Tibial nerve (tissue), 4 donors: ENCODE results near the gene RAB18. TPM values are rescaled to one million over a fixed set of nuclear protein-coding genes. Genes with fewer than 3 reads are reported as not detected.

Experiments used
- DNase-seq, 2 donors: peaks; one replicate each; pipeline ENCODE4 v3.0.0-alpha.2; 2019; ENCODE audit warnings: low spot score in 2 of 2
- H3K27ac ChIP-seq, 4 donors: fragments of 200-600 bp; sonication (generic) in 3 of 4; one replicate each; pipeline ENCODE4 v1.5.1; 2017 to 2019; ENCODE audit warnings: mild to moderate bottlenecking in 1 of 4
- H3K27me3 ChIP-seq, 2 donors: fragments of 200-600 bp; sonication (generic) in 1 of 2; one replicate each; pipeline versions ENCODE4 v1.5.1 to v1.6.0; 2017 to 2019
- H3K36me3 ChIP-seq, 3 donors: fragments of 200-600 bp; sonication (generic); one replicate each; pipeline ENCODE4 v1.5.1; 2018 to 2019
- H3K4me1 ChIP-seq, 4 donors: fragments of 200-600 bp; sonication (generic) in 3 of 4; one replicate each; pipeline ENCODE4 v1.5.1; 2017 to 2019
- H3K4me3 ChIP-seq, 4 donors: fragments of 200-600 bp; sonication (generic) in 3 of 4; one replicate each; pipeline ENCODE4 v1.5.1; 2017 to 2019; ENCODE audit warnings: mild to moderate bottlenecking in 1 of 4, moderate library complexity in 1 of 4
- H3K9me3 ChIP-seq, 4 donors: fragments of 200-600 bp; sonication (generic) in 3 of 4; one replicate each; pipeline ENCODE4 v1.5.1; 2017 to 2019
- EP300 ChIP-seq, 2 donors: sonication (generic); formaldehyde crosslinking; IDR thresholded peaks; one replicate each; pipeline ENCODE4 v1.6.1; 2017; ENCODE audit warnings: antibody characterized with exemption in 2 of 2, mild to moderate bottlenecking in 1 of 2
- POLR2A ChIP-seq, 2 donors: fragments of 450-650 bp; IDR thresholded peaks; one replicate each; pipeline ENCODE4 v1.6.1; 2017; ENCODE audit warnings: antibody characterized with exemption in 2 of 2, mild to moderate bottlenecking in 2 of 2, moderate library complexity in 2 of 2
- WGBS, 2 donors: methylation state at CpG; one replicate each; pipeline ENCODE4 v1.1.5; 2018; 5-methylcytosine and 5-hydroxymethylcytosine counted together
- total RNA-seq, 4 donors: library from RNA; depleted of rRNA; stranded (reverse); fragments of >200 nt; gene quantifications; one replicate each; pipeline ENCODE4 v1.1.0, GENCODE V29; 2016
- TF ChIP-seq, protein P1 (sequence below), 5 experiments: fragments of 200-600 bp in 3 of 5; fragments of 450-650 bp in 2 of 5; sonication (generic) in 3 of 5; IDR thresholded peaks; one replicate each; pipeline ENCODE4 v1.5.1; 2016 to 2019; ENCODE audit warnings: antibody characterized with exemption in 5 of 5, mild to moderate bottlenecking in 3 of 5, moderate library complexity in 2 of 5

The RAB18 gene
- total RNA-seq, 4 donors from 2014 or later = 20.7 to 33.3 (median 23.2) TPM

DNA sequence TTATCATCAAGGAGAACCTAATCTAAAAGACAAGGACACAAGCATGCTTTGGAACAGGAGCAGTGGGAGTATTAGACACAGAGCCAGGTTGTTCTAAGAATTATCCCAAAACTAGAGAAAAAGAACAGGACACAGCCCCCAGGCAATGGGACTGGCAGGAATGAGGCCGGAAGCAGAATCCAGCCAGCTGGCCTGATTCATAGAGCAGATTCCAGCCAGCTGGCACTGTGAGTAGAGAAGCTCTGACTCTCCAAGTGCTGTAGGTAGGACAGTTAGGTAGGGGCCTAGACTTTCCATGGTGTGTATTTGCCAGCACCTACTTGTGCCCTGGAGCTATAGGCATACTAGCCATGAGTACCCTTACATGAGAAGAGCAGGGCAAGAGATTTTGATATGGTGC is 13.3 kb upstream of the RAB18 start:
- no peak overlapping the region for H3K27ac ChIP-seq
- WGBS, 2 donors = 96 to 100% methylated on average over 1 of the region's 1 CpG
- H3K4me3 ChIP-seq = no peak overlapping the region
- no peaks in the 10 kb centered on the region for H3K27me3 ChIP-seq
- no peak for TF ChIP-seq EP300 (IDR thresholded peaks at IDR 0.05)
- TF ChIP-seq, protein P1, sequence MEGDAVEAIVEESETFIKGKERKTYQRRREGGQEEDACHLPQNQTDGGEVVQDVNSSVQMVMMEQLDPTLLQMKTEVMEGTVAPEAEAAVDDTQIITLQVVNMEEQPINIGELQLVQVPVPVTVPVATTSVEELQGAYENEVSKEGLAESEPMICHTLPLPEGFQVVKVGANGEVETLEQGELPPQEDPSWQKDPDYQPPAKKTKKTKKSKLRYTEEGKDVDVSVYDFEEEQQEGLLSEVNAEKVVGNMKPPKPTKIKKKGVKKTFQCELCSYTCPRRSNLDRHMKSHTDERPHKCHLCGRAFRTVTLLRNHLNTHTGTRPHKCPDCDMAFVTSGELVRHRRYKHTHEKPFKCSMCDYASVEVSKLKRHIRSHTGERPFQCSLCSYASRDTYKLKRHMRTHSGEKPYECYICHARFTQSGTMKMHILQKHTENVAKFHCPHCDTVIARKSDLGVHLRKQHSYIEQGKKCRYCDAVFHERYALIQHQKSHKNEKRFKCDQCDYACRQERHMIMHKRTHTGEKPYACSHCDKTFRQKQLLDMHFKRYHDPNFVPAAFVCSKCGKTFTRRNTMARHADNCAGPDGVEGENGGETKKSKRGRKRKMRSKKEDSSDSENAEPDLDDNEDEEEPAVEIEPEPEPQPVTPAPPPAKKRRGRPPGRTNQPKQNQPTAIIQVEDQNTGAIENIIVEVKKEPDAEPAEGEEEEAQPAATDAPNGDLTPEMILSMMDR (IDR thresholded peaks at IDR 0.05) = no peak
- no peak for DNase-seq
- no peaks in the 10 kb centered on the region for H3K36me3 ChIP-seq
- H3K4me1 ChIP-seq = no peaks in the 10 kb centered on the region
- peaks cover 0 to 15% (median 0%) of the 10 kb centered on the region in 4 donors for H3K9me3 ChIP-seq

DNA sequence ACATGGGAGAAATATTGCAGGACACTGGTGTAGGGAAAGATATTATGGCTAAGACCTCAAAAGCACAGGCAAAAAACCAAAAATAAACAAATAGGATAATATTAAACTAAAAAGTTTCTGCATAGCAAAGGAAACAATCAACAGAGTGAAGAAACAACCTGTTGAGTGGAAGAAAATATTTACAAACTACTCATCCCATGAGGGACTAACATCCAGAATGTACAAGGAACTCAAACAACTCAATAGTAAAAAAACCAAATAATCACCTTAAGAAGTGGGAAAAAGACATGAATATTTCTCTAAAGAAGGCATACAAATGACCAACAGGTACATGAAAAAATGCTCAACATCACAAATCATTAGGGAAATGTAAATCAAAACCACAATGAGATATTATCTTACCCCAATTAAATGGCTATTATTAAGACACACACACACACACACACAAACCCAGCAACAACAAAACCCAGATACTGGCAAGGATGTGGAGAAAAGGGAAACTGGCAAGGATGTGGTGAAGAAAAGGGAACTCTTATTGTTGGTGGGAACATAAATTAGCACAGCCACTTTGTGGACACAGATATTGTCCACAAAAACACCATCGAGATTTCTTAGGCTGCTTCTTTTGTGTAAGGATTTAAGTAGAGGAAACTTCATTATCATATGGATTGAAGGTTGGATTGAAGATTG is 9.8 kb upstream of the RAB18 start:
- no peaks in the 10 kb centered on the region for H3K27me3 ChIP-seq
- no peak overlapping the region for H3K4me3 ChIP-seq
- no peaks in the 10 kb centered on the region for H3K36me3 ChIP-seq
- H3K9me3 ChIP-seq = peaks cover 0 to 12% (median 0%) of the 10 kb centered on the region in 4 donors
- no peaks in the 10 kb centered on the region for H3K4me1 ChIP-seq
- DNase-seq = no peak
- WGBS, 2 donors = 68 to 74% methylated on average over 1 of the region's 1 CpG
- TF ChIP-seq POLR2A (IDR thresholded peaks at IDR 0.05) (no peak), EP300 (IDR thresholded peaks at IDR 0.05) (no peak)
- TF ChIP-seq, protein P1 (IDR thresholded peaks at IDR 0.05) = no peak
- H3K27ac ChIP-seq = no peak overlapping the region

DNA sequence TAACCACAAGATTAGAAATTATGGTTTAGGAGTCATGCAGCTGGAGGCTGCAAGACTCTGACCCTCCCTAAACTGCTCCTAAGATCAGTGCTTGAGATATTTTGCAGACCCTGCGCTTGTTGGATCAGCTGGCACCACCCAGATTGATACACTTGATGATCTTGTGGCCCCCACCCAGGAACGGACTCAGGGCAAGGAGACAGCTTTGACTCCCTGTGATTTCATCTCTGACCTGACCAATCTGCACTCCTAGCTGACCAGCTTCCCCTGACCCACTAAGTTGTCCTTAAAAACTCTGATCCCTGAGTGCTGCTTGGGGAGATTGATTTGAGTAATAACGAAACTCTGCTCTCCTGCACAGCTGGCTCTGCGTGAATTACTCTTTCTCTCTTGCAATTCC is 8.0 kb upstream of the RAB18 start:
- TF ChIP-seq, protein P1 (IDR thresholded peaks at IDR 0.05) = no peak
- TF ChIP-seq POLR2A (IDR thresholded peaks at IDR 0.05) = no peak
- no peak for TF ChIP-seq EP300 (IDR thresholded peaks at IDR 0.05)
- H3K4me1 ChIP-seq = no peaks in the 10 kb centered on the region
- H3K27ac ChIP-seq = no peak overlapping the region
- no peaks in the 10 kb centered on the region for H3K27me3 ChIP-seq
- H3K36me3 ChIP-seq = no peaks in the 10 kb centered on the region
- peaks cover 0 to 6% (median 0%) of the 10 kb centered on the region in 4 donors for H3K9me3 ChIP-seq
- WGBS, 2 donors = 71% methylated on average over 4 of the region's 4 CpGs
- H3K4me3 ChIP-seq = no peak overlapping the region
- no peak for DNase-seq

DNA sequence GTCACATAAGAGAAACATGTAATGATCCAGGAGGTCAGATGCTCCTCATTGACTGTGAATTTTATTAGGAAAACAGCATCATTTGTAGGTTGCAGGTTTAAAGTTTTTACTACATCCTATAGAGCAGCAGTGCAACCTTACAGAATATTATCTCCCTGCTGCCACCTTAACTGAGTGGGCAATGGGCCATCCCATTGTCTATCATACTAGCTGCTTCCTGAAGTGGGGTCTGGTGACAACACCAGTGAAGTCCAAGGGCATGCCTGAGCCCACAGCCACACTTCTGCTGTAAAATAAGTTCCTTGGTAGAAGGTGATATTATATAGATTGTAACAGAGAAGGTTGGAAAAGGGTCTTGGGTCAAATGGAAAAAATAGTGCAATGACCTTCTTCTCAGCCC is 4.0 kb upstream of the RAB18 start:
- no peaks in the 10 kb centered on the region for H3K9me3 ChIP-seq
- H3K27ac ChIP-seq = no peak overlapping the region
- no peak for DNase-seq
- no peaks in the 10 kb centered on the region for H3K36me3 ChIP-seq
- no peaks in the 10 kb centered on the region for H3K27me3 ChIP-seq
- H3K4me1 ChIP-seq = peaks cover 0 to 1% (median under 1%) of the 10 kb centered on the region in 4 donors
- H3K4me3 ChIP-seq = no peak overlapping the region
- TF ChIP-seq, protein P1 (IDR thresholded peaks at IDR 0.05) = no peak
- TF ChIP-seq POLR2A (IDR thresholded peaks at IDR 0.05) (no peak), EP300 (IDR thresholded peaks at IDR 0.05) (no peak)

DNA sequence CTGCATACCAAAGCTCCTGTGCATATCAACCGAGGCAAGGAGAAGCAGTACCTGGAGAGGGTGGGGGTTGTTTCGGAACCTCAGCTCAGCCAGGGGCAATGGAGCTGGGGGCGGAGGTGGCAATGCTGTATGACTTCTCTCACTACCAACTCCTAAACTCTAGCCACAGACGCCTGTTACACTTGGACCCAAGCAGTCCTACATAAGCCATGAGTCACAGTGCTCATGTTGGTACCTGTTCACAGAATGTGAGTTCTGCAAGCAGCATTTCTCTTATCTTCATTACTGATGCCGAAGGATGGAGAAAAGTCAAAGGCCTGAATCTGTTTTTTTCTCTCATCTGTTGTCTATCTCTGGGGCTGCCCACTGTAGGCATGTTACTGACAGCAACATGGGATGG is 3.2 kb upstream of the RAB18 start:
- Histone ChIP-seq H3K27ac (no peak overlapping the region), H3K27me3 (no peaks in the 10 kb centered on the region), H3K4me3 (no peak overlapping the region), H3K9me3 (no peaks in the 10 kb centered on the region), H3K4me1 (peaks cover 0 to 9% (median 7%) of the 10 kb centered on the region in 4 donors), H3K36me3 (no peaks in the 10 kb centered on the region)
- no peak for TF ChIP-seq POLR2A (IDR thresholded peaks at IDR 0.05)
- TF ChIP-seq, protein P1 (IDR thresholded peaks at IDR 0.05) = no peak
- no peak for TF ChIP-seq EP300 (IDR thresholded peaks at IDR 0.05)
- no peak for DNase-seq
- 71 to 85% methylated on average over 5 of the region's 5 CpGs for WGBS, 2 donors
